H1 (cell line): ENCODE data around the gene MRPL52. TPM values are rescaled to one million over a fixed set of nuclear protein-coding genes. Genes with fewer than 3 reads are reported as not detected.

ENCODE experiments used
- BACH1 ChIP-seq: IDR thresholded peaks from 2 replicates; pipeline ENCODE4 v1.6.1; 2012; ENCODE audit warnings: low read length, improper control_type of control experiment
- CHD2 ChIP-seq: IDR thresholded peaks from 2 replicates; pipeline ENCODE4 v1.6.1; 2012; ENCODE audit warnings: low read length, improper control_type of control experiment
- CHD7 ChIP-seq: fragments of 300-600 bp; sonication (generic); IDR thresholded peaks from 2 replicates; pipeline ENCODE4 v1.7.1; 2012; ENCODE audit warnings: low read length, moderate library complexity, mild to moderate bottlenecking, inconsistent platforms; ENCODE audit not compliant: insufficient replicate concordance
- E2F6 ChIP-seq: IDR thresholded peaks from 2 replicates; pipeline ENCODE4 v1.6.1; 2012; ENCODE audit warnings: inconsistent platforms
- EP300 ChIP-seq, 2 experiments: IDR thresholded peaks; 1 replicate in 1 of 2; 2 replicates in 1 of 2; pipeline ENCODE4 v1.6.1; 2011 to 2012; ENCODE audit warnings: low read depth in 2 of 2, low read length in 2 of 2, mild to moderate bottlenecking in 2 of 2, borderline replicate concordance in 1 of 2, inconsistent platforms in 1 of 2, moderate library complexity in 1 of 2
- KDM1A ChIP-seq: fragments of 200-600, 300-600 bp; sonication (generic); IDR thresholded peaks from 2 replicates; pipeline ENCODE4 v1.7.1; 2016; ENCODE audit warnings: mild to moderate bottlenecking, low read length, borderline replicate concordance
- POLR2AphosphoS5 ChIP-seq: IDR thresholded peaks from 2 replicates; pipeline ENCODE4 v1.6.1; 2011; ENCODE audit warnings: low read depth, low read length
- RBBP5 ChIP-seq: IDR thresholded peaks from 2 replicates; pipeline ENCODE4 v1.7.1; 2012; ENCODE audit warnings: low read depth, mild to moderate bottlenecking, inconsistent platforms, low read length, moderate library complexity, borderline replicate concordance
- ZNF274 ChIP-seq: IDR thresholded peaks from 2 replicates; pipeline ENCODE4 v1.7.0; 2012; ENCODE audit warnings: low read length, borderline replicate concordance; ENCODE audit errors: extremely low read depth
- polyA plus RNA-seq, 7 experiments: library from polyadenylated mRNA; depleted of rRNA in 3 of 7; stranded (reverse) in 5 of 7; unstranded in 2 of 7; fragments of >200 nt in 5 of 7; fragments of 200-250 nt in 2 of 7; gene quantifications; 1 replicate in 5 of 7; 2 replicates in 1 of 7; 4 replicates in 1 of 7; pipeline versions ENCODE4 v1.2.1 to v1.2.3, GENCODE V29; 2011 to 2013; ENCODE audit warnings: missing spikeins in 2 of 7, mixed read lengths in 2 of 7
- total RNA-seq: library from RNA; stranded (reverse); fragmentation: NEBNext Ultra II Directional; extraction: Animal tissue kit (Norgen Biotek cat#: 25700); gene quantifications from 2 replicates; pipeline ENCODE4 v1.2.1, GENCODE V29; 2021

The MRPL52 gene
- total and polyA plus RNA-seq, 2 of the 8 experiments (the other 6 are each of a cell fraction or from before 2014, with no cell fraction given), result 70.5 to 176 TPM

DNA sequence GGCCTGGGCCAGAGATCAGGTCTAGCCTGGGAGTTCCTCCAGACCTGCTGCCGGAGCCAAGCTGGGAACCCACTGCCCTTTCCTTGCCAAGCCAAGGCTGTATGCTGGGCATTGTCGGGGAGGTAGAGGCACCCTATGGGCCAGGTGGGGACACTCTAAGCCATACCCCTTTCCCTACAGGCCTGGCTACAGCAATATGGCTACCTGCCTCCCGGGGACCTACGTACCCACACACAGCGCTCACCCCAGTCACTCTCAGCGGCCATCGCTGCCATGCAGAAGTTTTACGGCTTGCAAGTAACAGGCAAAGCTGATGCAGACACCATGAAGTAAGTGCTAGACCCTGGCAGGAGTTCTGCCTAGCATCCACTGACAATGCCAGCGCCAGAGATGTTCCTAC, 11.6 kb downstream of the MRPL52 start (continued):
- no peak for TF ChIP-seq CHD7
- no peak for TF ChIP-seq POLR2AphosphoS5
- no peak for TF ChIP-seq BACH1
- TF ChIP-seq CHD2, result no peak
- TF ChIP-seq RBBP5, result no peak
- no peak for TF ChIP-seq EP300 (IDR thresholded peaks at IDR 0.05; ENCODE audit: borderline replicate concordance in 1 of 2, low read depth in 2 of 2, low read length in 2 of 2)
- TF ChIP-seq ZNF274, result no peak
- no peak for TF ChIP-seq E2F6
- TF ChIP-seq KDM1A, result no peak
